Psoas muscle (tissue), 8 donors: ENCODE results near the gene KATNAL1. TPM values are rescaled to one million over a fixed set of nuclear protein-coding genes. Genes with fewer than 3 reads are reported as not detected.

ENCODE experiments used
- ATAC-seq, 4 donors: fragments of 200-7000 bp; cut with Tn5 transposase; one replicate each; pipeline ENCODE4 v1.9.1; 2020; ENCODE audit warnings: moderate library complexity in 3 of 4, mild to moderate bottlenecking in 2 of 4
- DNase-seq, 2 donors: peaks; one replicate each; pipeline ENCODE4 v3.0.0-alpha.2; 2020
- H3K27ac ChIP-seq: fragments of 200-600 bp; one replicate; pipeline ENCODE4 v1.8.0; 2022
- H3K27me3 ChIP-seq, 3 donors: fragments of 200-600 bp in 1 of 3; one replicate each; pipeline versions ENCODE4 v1.6.1 to v1.8.0; 2013 to 2022; ENCODE audit warnings: low read length in 2 of 3, mild to moderate bottlenecking in 2 of 3, moderate library complexity in 1 of 3; ENCODE audit not compliant: insufficient read depth in 3 of 3
- H3K36me3 ChIP-seq, 2 donors: fragments of 200-600 bp in 1 of 2; one replicate each; pipeline versions ENCODE4 v1.6.1 to v1.8.0; 2013 to 2022; ENCODE audit warnings: low read depth in 1 of 2, mild to moderate bottlenecking in 1 of 2, moderate library complexity in 1 of 2; ENCODE audit not compliant: insufficient read depth in 1 of 2
- H3K4me1 ChIP-seq: fragments of 200-600 bp; one replicate; pipeline ENCODE4 v1.8.0; 2022
- H3K4me3 ChIP-seq: fragments of 200-600 bp; one replicate; pipeline ENCODE4 v1.8.0; 2022; ENCODE audit warnings: mild to moderate bottlenecking
- H3K9me3 ChIP-seq: fragments of 200-600 bp; one replicate; pipeline ENCODE4 v1.8.0; 2022
- CTCF ChIP-seq: fragments of 200-600 bp; IDR thresholded peaks from one replicate; pipeline ENCODE4 v1.8.0; 2022; ENCODE audit warnings: antibody characterized with exemption
- WGBS, 3 donors: extraction: QIAGEN DNeasy Blood & Tissue Kit; methylation state at CpG; one replicate each; pipeline versions ENCODE4 v1.1.6 to v1.1.7; 2013; 5-methylcytosine and 5-hydroxymethylcytosine counted together
- intact Hi-C, 2 donors: fragments of 100-400 bp; cut with DNase I; formaldehyde crosslinking; loops; one replicate each; pipeline versions ENCODE4 v1.11.0 to v1.14.2; 2022
- polyA plus RNA-seq, 3 donors: library from polyadenylated mRNA; stranded (reverse); fragments of 200-250 nt; gene quantifications; one replicate each; pipeline ENCODE4 v1.2.3, GENCODE V29; 2013
- total RNA-seq, 4 donors: library from RNA; stranded (reverse); fragmentation: NEBNext Ultra II Directional in 2 of 4; extraction: Animal tissue kit (Norgen Biotek cat#: 25700) in 2 of 4; gene quantifications; one replicate each; pipeline versions ENCODE4 v1.2.1 to v1.2.4, GENCODE V29; 2021 to 2023
- donor health status: healthy with polysubstance abuse.
- donor health status: DM: no; HTN: no; CAD: no; lungs with moderate emphysema.
- donor health status: Bipolar disorder and iron deficiency.
- donor health status: healthy.
- donor health status: DM: yes; HTN: yes; CAD: no.
- donor health status: DM: no; HTN: no; CAD: no.
- donor health status: DM: no; HTN: no; CAD: no.
- donor health status: DM: yes; HTN: yes; CAD: no.

The KATNAL1 gene
- total and polyA plus RNA-seq, 7 donors: 2.2 to 16.1 (median 9.8) TPM

GRCh38 chr13:30157616-30157993 lies 149.7 kb downstream of the KATNAL1 start:
- ATAC-seq: no peak
- Histone ChIP-seq H3K36me3 (no peaks in the 10 kb centered on the region), H3K9me3 (no peaks in the 10 kb centered on the region), H3K4me1 (no peaks in the 10 kb centered on the region), H3K27me3 (peaks cover 0 to 1% (median 0%) of the 10 kb centered on the region in 3 donors), H3K4me3 (no peak overlapping the region), H3K27ac (no peak overlapping the region)
- no peak for DNase-seq
- no peak for TF ChIP-seq CTCF
- WGBS, 3 donors: 89 to 94% (median 93%) methylated on average over 7 of the region's 7 CpGs
- intact Hi-C loops: no loop called here

GRCh38 chr13:30156826-30157615 lies 150.3 kb downstream of the KATNAL1 start:
- no peaks in the 10 kb centered on the region for H3K4me1 ChIP-seq
- DNase-seq (no peak), ATAC-seq (no peak)
- no peak for TF ChIP-seq CTCF
- intact Hi-C loops: no loop called here
- H3K4me3 ChIP-seq: no peak overlapping the region
- H3K27me3 ChIP-seq: peaks cover 0 to 1% (median 0%) of the 10 kb centered on the region in 3 donors
- H3K9me3 ChIP-seq: no peaks in the 10 kb centered on the region
- no peaks in the 10 kb centered on the region for H3K36me3 ChIP-seq
- WGBS, 3 donors: 80 to 84% (median 82%) methylated on average over 17 of the region's 17 CpGs
- no peak overlapping the region for H3K27ac ChIP-seq

GRCh38 chr13:30156270-30156669 lies 151.1 kb downstream of the KATNAL1 start:
- ATAC-seq: no peak

GRCh38 chr13:30154931-30155330 lies 152.4 kb downstream of the KATNAL1 start:
- 90 to 94% (median 92%) methylated on average over 10 of the region's 10 CpGs for WGBS, 3 donors
- Histone ChIP-seq H3K27ac (no peak overlapping the region), H3K27me3 (peaks cover 0 to 3% (median 0%) of the 10 kb centered on the region in 3 donors), H3K36me3 (no peaks in the 10 kb centered on the region), H3K9me3 (no peaks in the 10 kb centered on the region), H3K4me3 (no peak overlapping the region), H3K4me1 (no peaks in the 10 kb centered on the region)
- intact Hi-C loops: no loop called here
- no peak for TF ChIP-seq CTCF
- DNase-seq: no peak
- ATAC-seq: no peak

More at GRCh38 chr13:30156270-30156669, 151.1 kb downstream of the KATNAL1 start:
- H3K27me3 ChIP-seq: peaks cover 0 to 1% (median 0%) of the 10 kb centered on the region in 3 donors
- 73 to 75% (median 75%) methylated on average over 6 of the region's 6 CpGs for WGBS, 3 donors
- intact Hi-C loops: no loop called here
- H3K4me1 ChIP-seq: no peaks in the 10 kb centered on the region
- no peaks in the 10 kb centered on the region for H3K9me3 ChIP-seq
- H3K36me3 ChIP-seq: no peaks in the 10 kb centered on the region
- DNase-seq: no peak
- H3K4me3 ChIP-seq: no peak overlapping the region
- no peak for TF ChIP-seq CTCF
- H3K27ac ChIP-seq: no peak overlapping the region
